Esophagus (tissue), 2 donors: ENCODE data around the gene ABCA1. TPM values are rescaled to one million over a fixed set of nuclear protein-coding genes. Genes with fewer than 3 reads are reported as not detected.

Source experiments
- H3K27ac ChIP-seq, 2 donors: one replicate each; pipeline ENCODE4 v1.5.1; 2013; ENCODE audit warnings: low read depth in 2 of 2, mild to moderate bottlenecking in 2 of 2, inconsistent platforms in 1 of 2, low read length in 1 of 2, moderate library complexity in 1 of 2
- H3K27me3 ChIP-seq, 2 donors: one replicate each; pipeline ENCODE4 v1.6.1; 2013; ENCODE audit warnings: low read length in 2 of 2, control low read depth in 1 of 2, mild to moderate bottlenecking in 1 of 2; ENCODE audit not compliant: insufficient read depth in 2 of 2, control insufficient read depth in 1 of 2
- H3K36me3 ChIP-seq, 2 donors: one replicate each; pipeline ENCODE4 v1.6.1; 2013; ENCODE audit warnings: low read length in 1 of 2; ENCODE audit not compliant: control insufficient read depth in 2 of 2, insufficient read depth in 2 of 2
- H3K4me1 ChIP-seq, 2 donors: one replicate each; pipeline ENCODE4 v1.6.1; 2013; ENCODE audit warnings: low read length in 1 of 2; ENCODE audit not compliant: control insufficient read depth in 2 of 2, insufficient read depth in 2 of 2
- H3K4me3 ChIP-seq, 2 donors: one replicate each; pipeline ENCODE4 v1.5.1; 2013; ENCODE audit warnings: low read length in 2 of 2, mild to moderate bottlenecking in 2 of 2, low read depth in 1 of 2, moderate library complexity in 1 of 2
- H3K9me3 ChIP-seq, 2 donors: one replicate each; pipeline ENCODE4 v1.6.1; 2013; ENCODE audit warnings: mild to moderate bottlenecking in 2 of 2, low read depth in 1 of 2, low read length in 1 of 2, moderate library complexity in 1 of 2; ENCODE audit not compliant: control insufficient read depth in 2 of 2, insufficient read depth in 1 of 2
- WGBS, 2 donors: extraction: QIAGEN DNeasy Blood & Tissue Kit; methylation state at CpG; one replicate each; pipeline ENCODE4 v1.1.7; 2013; 5-methylcytosine and 5-hydroxymethylcytosine counted together
- polyA plus RNA-seq, 2 donors: library from polyadenylated mRNA; stranded (reverse); fragments of 200-250 nt; gene quantifications; one replicate each; pipeline ENCODE4 v1.2.3, GENCODE V29; 2013
- donor health status: healthy with polysubstance abuse.
- donor health status: Bipolar disorder and iron deficiency.

Gene ABCA1
- polyA plus RNA-seq, 2 donors: 2.7 to 2.9 TPM

GRCh38 chr9:104800068-104800785, 127.7 kb downstream of the ABCA1 start:
- Histone ChIP-seq H3K27me3 (no peaks in the 10 kb centered on the region), H3K27ac (no peak overlapping the region), H3K9me3 (no peaks in the 10 kb centered on the region), H3K4me1 (no peaks in the 10 kb centered on the region), H3K36me3 (peaks cover 20 to 31% of the 10 kb centered on the region in 2 donors), H3K4me3 (no peak overlapping the region)
- 82 to 86% methylated on average over 7 of the region's 7 CpGs for WGBS, 2 donors

DNA sequence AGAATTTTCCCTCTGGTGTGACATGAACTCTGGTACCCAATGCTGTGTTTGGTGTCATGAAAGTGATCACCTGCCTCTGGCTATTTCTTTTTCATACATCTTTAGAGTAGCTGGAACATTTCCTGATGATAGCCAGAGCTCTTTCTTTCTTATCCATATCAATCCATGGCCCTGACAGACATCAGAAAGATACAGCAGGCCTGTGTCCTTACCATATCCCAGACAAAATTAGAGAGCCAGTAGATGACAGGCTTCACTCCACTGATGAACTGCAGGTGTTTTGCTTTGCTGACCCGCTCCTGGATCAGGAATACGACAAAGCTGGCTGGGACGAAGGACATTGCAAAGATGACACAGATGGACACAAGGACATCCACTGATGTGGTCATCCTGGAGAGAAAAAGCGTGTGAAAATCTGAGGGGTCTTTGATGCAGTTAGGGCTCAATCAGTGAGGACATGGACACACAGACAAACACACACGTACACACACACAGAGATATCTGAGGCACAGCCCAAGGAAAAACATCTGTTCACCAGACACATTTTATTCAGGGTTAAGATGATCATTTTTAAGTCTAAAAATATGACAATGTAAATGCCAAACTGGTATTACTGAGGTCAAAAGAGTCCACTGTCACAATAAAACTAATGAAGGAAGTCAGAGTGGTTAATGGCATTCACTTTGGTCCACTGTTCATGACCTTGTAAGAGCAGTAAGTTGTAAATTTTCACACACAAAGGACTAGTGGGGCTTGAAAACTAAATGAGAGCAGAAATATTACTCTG, 129.6 kb downstream of the ABCA1 start:
- 82 to 85% methylated on average over 5 of the region's 5 CpGs for WGBS, 2 donors
- Histone ChIP-seq H3K27me3 (no peaks in the 10 kb centered on the region), H3K4me3 (no peak overlapping the region), H3K9me3 (no peaks in the 10 kb centered on the region), H3K4me1 (no peaks in the 10 kb centered on the region), H3K27ac (no peak overlapping the region), H3K36me3 (peaks cover 23 to 31% of the 10 kb centered on the region in 2 donors)

DNA sequence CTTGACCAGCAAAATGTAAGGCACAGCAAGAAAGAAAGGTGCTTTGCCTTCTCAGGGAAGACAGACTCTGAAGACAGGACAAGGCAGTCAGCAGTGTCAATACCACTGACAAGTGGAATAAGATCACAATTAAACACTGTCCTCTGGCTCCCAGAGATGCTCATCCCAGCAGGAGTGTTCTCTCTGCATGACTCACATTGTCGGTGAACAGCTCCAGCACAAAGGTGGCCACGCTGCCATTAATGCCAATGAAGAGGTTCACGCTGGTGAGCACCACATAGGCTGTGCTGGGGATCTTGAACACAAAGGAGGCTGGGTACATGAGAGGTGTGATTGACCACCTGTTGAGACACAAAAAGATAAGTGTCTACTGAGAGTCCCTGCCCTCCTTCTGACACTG, 132.1 kb downstream of the ABCA1 start:
- Histone ChIP-seq H3K27ac (no peak overlapping the region), H3K4me3 (no peak overlapping the region), H3K36me3 (peaks cover 16 to 24% of the 10 kb centered on the region in 2 donors), H3K4me1 (no peaks in the 10 kb centered on the region), H3K27me3 (no peaks in the 10 kb centered on the region), H3K9me3 (no peaks in the 10 kb centered on the region)
- WGBS, 2 donors: 93 to 96% methylated on average over 3 of the region's 3 CpGs

- WGBS, 2 donors: 61 to 64% methylated on average over 1 of the region's 1 CpG
- Histone ChIP-seq H3K27me3 (no peaks in the 10 kb centered on the region), H3K9me3 (no peaks in the 10 kb centered on the region), H3K4me1 (no peaks in the 10 kb centered on the region), H3K27ac (no peak overlapping the region), H3K36me3 (peaks cover 13 to 24% of the 10 kb centered on the region in 2 donors), H3K4me3 (no peak overlapping the region)
Measured at GRCh38 chr9:104795082-104795481, 132.9 kb downstream of the ABCA1 start.

DNA sequence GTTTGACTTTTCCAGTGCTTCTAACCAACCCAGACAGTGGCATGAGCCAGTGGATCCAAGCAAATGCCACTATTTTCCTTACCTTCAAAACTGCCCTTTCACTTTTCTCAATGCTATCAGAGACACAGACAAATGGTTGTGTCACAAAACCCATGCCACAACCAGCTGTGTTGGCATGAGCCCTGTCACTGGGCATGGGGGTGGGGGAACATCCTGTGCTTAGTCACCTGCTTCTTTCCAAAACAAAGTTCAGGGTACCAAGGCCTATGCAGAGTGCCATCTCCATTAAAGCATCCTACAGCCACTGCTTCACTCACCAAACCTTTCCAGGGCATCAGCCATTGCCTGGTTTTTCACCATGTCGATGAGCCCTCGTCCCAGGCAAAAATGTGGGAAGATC, 133.9 kb downstream of the ABCA1 start:
- WGBS, 2 donors: 94 to 98% methylated on average over 2 of the region's 2 CpGs
- H3K4me1 ChIP-seq: no peaks in the 10 kb centered on the region
- peaks cover 13 to 24% of the 10 kb centered on the region in 2 donors for H3K36me3 ChIP-seq
- no peak overlapping the region for H3K27ac ChIP-seq
- H3K4me3 ChIP-seq: no peak overlapping the region
- H3K9me3 ChIP-seq: no peaks in the 10 kb centered on the region
- H3K27me3 ChIP-seq: no peaks in the 10 kb centered on the region

GRCh38 chr9:104788251-104788650, 139.7 kb downstream of the ABCA1 start:
- Histone ChIP-seq H3K4me1 (no peaks in the 10 kb centered on the region), H3K27me3 (no peaks in the 10 kb centered on the region), H3K9me3 (no peaks in the 10 kb centered on the region), H3K27ac (no peak overlapping the region), H3K36me3 (peaks cover 9 to 20% of the 10 kb centered on the region in 2 donors), H3K4me3 (no peak overlapping the region)
- 60 to 77% methylated on average over 3 of the region's 3 CpGs for WGBS, 2 donors

- H3K27me3 ChIP-seq: no peaks in the 10 kb centered on the region
- no peaks in the 10 kb centered on the region for H3K4me1 ChIP-seq
- H3K36me3 ChIP-seq: peaks cover 9 to 14% of the 10 kb centered on the region in 2 donors
- H3K4me3 ChIP-seq: no peak overlapping the region
- no peak overlapping the region for H3K27ac ChIP-seq
- 75 to 82% methylated on average over 7 of the region's 7 CpGs for WGBS, 2 donors
- no peaks in the 10 kb centered on the region for H3K9me3 ChIP-seq
Measured at GRCh38 chr9:104787306-104788015, 140.5 kb downstream of the ABCA1 start.

DNA sequence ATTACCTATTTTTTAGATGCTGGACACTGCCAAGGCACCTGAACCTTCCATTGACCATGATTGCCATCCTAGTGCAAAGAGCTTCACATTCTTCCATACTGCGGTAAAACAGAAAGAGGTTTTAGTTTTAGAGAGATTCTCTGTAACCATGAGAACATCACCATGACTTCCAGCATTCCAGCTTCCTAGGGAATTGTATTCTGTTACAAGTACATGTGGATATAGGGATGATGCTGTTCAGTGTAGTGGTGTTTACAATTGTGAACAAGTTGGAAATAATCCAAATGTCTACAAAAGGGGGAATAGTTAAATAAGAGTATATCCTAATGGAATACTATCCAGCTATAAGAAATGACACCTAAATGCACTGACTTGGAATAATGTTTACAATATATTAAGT, 141.7 kb downstream of the ABCA1 start:
- WGBS, 2 donors: 90 to 96% methylated on average over 1 of the region's 1 CpG
- no peak overlapping the region for H3K27ac ChIP-seq
- H3K9me3 ChIP-seq: no peaks in the 10 kb centered on the region
- peaks cover 9 to 10% of the 10 kb centered on the region in 2 donors for H3K36me3 ChIP-seq
- no peaks in the 10 kb centered on the region for H3K27me3 ChIP-seq
- no peak overlapping the region for H3K4me3 ChIP-seq
- H3K4me1 ChIP-seq: no peaks in the 10 kb centered on the region

- Histone ChIP-seq H3K36me3 (peaks cover 9 to 10% of the 10 kb centered on the region in 2 donors), H3K27me3 (no peaks in the 10 kb centered on the region), H3K4me1 (no peaks in the 10 kb centered on the region), H3K9me3 (no peaks in the 10 kb centered on the region), H3K4me3 (no peak overlapping the region), H3K27ac (no peak overlapping the region)
- 60 to 68% methylated on average over 2 of the region's 2 CpGs for WGBS, 2 donors
Measured at GRCh38 chr9:104784098-104784497, 143.9 kb downstream of the ABCA1 start.
